HT1080 (cell line): ENCODE data around the gene PHEX. TPM values are rescaled to one million over a fixed set of nuclear protein-coding genes. Genes with fewer than 3 reads are reported as not detected.

Source experiments
- DNase-seq: peaks from one replicate; pipeline ENCODE4 v3.0.0-alpha.2; 2015; ENCODE audit warnings: low read depth
- total RNA-seq: library from RNA; depleted of rRNA; stranded (reverse); fragments of >200 nt; shearing (Covaris generic); gene quantifications from 2 replicates; pipeline ENCODE4 v1.2.3, GENCODE V29; 2014

Gene PHEX
- total RNA-seq, 1 experiment from 2014 or later, result 0.59 TPM

GRCh38 chrX:22039541-22039940 lies 7.4 kb downstream of the PHEX start:
- no peak for DNase-seq

- DNase-seq, result no peak
These were observed 8.1 kb downstream of the PHEX start for GRCh38 chrX:22040184-22040583.

- no peak for DNase-seq
These were observed 9.9 kb downstream of the PHEX start for GRCh38 chrX:22041907-22042530.

DNA sequence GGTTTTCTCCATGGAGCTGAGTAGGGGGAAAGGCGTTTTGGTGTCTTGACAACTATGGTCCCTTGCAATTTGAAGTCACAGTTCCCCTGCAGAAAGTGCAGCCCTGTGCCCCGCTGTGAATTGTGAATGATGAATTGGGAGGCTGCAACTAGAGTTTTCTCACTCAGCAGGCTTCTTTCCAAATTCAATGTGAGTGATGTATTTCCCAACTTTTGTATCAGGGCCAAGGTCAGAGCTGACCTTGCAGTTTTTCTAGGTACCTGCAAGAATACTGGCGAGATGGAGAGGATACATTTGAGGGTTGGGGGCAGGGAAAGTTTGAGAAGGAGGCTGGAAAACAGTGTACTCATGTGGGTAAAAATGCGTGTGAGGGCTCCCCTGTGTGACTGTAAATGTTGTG lies 11.7 kb downstream of the PHEX start:
- DNase-seq, result no peak

DNA sequence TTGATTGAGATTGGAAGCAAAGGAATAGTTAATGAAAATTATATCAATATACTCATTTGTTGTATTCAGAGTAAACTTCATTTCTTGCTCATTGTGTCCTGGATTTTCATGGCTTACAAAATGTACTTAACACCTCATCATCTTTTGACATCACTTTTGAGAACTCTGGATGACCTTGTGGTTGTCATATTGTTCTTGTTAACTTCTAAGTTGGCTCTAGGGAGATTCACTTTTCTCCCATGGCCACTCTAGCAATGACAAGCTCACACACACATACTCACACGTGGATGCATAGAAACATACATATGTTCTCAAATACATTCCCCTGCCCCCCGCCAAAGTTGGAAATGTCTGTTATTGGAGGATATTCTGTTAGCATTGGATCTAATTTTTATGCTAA lies 15.3 kb downstream of the PHEX start:
- DNase-seq, result no peak

DNA sequence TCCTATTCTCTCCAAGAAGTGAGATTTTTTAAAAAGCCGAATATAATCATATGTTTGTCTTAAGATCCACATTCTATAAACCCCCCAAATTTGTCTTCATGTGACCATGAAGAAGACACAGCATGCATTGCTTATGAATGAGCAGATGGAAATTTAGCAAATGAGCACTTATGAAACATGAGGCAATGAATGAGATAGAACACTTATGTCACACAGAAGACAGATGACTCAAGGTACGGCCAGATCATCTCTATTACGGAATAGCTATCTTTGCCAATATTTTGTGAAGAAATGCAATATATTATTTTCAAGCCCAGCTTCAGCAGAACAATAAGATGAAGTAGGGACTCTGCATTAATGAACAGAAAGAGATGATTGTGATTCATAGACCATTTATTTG lies 21.4 kb downstream of the PHEX start:
- no peak for DNase-seq

DNA sequence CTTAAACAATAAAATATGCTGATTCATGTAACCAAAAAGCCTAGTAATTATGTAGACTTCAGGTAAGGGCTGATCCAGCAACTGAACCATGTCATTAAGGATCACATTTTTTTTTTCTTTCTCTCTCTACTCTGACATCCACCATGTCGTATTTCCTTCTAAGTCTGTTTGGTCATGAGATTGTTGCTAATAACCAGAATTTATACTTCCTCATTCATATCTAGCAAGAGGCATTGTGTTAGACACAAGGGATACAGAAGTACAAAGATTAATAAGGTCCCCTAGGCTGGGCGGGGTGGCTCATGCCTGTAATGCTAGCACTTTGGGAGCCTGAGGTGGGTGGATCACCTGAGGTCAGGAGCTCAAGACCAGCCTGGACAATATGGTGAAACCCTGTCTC lies 24.1 kb downstream of the PHEX start:
- DNase-seq, result no peak

DNA sequence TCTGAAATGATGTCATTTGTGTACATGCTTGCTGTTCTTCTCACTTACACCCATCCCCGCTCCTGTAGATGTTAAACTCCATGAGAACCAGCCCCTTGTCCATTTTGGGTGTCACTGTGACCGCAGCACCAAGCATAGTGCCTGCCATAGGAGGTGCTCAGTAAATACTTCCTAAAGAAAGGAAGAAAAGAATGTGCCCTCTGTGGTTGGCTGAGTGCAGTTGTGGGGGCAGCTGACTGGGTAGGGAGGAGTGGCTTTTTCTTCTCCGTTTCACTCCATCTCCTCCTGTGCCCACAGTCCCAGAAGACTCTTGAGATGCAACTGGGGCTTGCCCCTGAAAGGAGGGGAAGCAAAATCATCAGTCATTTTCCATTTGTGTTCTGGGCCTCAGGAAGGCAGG lies 25.5 kb downstream of the PHEX start:
- no peak for DNase-seq

DNA sequence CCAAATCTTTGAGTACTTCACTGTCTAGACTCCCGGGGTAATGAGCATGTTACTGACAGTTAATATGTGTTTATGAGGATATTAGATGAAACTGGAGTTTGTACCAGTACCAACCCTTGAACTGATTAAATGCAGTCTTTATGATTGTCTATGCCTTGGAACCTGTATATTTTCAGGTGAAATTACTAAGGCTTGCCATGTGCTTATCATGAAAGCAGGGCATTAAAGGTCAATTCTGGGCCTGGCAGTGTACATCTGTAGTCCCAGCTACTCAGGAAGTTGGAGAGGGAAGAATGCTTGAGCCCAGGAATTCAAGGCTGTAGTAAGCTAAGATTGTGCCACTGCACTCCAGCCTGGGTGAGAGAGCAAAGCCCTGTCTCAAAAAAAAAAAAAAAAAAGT lies 27.6 kb downstream of the PHEX start:
- DNase-seq, result no peak

GRCh38 chrX:22060415-22061280 lies 28.5 kb downstream of the PHEX start:
- DNase-seq, result peak; percentile 72

GRCh38 chrX:22063284-22063683 lies 31.2 kb downstream of the PHEX start:
- peak; percentile 45 for DNase-seq

DNA sequence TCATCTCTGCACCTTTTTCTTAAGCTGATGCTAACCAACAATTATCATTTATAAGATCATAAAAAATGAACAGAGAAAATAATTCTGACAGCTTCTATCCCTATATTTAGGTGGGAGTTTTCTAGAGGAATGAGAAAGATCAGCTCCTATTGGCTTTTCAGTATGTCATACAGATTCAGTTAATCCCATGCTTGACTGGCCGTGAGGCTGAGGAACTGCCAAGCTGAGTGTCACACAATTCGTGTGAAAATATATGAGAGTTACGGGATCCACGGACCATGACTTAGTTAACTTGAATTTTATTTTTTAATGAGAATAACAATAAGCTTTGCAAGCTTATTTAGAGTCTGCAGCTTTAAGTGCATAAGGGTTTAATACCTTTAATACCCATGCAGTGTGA lies 37.5 kb downstream of the PHEX start:
- no peak for DNase-seq

- no peak for DNase-seq
These were observed 41.8 kb downstream of the PHEX start for GRCh38 chrX:22073928-22074327.

DNA sequence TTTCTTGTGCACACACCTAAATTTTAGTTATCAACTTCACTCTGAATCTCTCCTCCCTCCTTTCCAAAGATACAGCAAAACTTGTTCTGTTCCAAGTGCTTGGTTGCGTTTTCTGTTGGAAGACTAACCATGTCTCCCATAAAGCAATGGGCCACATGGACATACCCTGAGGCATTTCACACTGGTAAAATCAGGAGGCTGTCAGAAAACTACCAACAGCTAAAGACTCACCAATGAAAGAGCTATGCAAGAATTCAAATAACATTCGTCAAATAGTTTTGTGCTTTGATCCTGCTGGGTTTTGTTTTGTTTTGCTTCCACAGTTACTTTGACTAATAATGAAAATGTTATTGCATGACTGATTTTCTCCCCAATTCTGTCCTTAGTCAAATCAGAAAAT lies 46.0 kb downstream of the PHEX start:
- DNase-seq, result no peak

DNA sequence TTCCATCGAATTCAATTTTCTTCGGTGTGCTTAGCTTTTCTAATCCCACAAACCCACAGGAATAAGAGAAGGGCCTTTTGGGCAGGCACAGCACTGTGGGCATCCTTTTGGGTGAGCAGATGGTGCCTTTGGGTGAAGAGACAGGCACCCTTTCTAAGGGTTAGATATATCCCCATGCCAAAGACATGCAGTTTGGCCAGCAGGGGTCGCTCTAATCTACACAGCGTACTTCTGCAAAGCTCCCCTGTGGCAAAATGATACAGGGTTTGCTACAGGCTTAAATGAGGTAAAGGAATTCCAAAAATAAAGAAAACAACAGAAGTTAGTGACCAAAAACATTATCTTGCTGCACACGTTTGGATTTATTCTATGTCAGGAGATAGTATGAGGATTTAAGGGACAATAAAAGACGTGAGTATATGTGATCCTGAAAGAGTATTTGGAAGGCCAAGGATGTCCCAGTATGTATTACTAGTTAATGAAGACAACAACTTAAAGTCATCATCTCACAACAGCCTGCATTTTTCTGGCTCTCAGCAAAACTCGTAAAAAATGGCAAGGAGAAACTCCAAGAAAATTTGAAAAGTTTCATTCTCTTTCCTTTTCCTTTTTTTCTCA lies 49.5 kb downstream of the PHEX start:
- DNase-seq, result peak; percentile 29

DNA sequence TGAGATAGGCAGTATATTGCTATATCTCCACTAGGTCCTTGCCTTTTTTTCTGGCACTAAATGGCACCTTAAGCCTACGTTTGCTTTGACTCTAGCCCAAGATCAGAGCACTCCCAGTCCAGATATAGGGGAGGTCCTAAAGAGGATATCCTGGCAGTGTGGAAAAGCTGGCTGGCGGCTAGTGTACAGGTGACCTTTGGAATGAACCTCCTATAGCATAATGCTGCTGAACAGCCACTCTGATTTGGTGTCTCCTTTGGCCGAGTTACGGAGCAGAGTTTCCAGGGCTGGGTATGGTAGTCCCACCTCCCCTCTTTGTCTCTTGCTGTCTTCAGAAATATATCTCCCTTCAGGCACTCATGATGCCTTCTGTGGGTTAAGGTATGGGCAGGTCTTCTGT lies 53.9 kb downstream of the PHEX start:
- DNase-seq, result no peak

DNA sequence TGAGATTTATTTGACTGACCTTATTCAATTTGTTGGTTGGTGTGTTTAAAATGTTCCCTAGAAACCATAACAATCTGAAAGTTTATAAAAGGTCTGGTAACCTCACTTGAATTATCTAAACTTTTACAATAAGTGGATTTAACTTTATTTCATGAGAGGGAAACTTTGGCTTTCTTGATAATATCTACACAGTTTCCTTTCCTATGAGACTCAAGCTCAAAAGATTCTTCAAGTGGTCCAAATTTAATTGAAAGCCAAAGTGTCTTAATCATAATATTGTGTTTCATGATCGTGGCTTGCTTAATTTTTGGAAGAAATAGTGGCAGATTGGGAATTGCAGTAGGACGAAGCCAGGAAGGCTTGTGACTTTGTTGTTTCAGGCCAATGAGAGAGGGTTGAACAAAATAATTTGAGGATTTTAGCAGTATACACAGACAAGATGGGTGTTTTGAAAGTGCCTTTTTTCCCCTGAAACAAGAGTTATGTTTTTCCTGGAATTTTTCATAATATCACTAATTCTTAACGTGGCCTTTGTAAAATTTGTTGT lies 55.0 kb downstream of the PHEX start:
- no peak for DNase-seq

DNA sequence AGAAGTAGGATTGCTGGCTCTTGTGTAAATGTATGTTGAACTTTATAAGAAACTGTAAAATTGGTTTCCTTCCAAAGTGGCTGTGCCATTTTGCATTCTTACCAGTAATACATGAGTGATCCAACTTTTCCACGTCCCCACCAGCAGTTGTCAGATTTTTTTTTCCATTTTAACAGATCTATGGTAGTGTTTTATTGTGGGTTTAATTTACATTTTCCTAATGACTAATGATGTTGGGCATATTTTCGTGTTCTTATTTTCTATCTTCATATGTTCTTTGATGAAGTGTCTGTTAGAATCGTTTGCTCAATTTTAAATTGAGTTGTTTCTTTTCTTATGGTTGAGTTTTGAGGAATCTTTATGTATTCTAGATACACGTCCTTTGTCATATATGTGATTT lies 56.2 kb downstream of the PHEX start:
- DNase-seq, result no peak

DNA sequence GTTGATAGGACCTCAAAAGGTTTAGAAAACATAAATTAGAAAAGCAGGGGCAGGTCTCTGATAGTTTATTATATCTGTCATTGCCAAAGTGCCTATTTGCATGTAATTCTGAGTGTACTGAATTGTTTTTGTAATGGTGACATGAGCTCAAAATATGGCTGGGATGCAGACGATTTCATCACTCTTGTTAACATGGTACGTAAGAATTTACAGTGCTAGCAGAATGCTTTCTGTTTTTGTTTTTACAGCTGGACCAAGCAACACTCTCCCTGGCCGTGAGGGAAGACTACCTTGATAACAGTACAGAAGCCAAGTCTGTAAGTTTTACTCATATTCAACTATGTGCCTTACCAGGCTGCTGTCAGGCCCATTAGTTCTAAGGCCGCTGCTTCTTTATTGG lies 58.1 kb downstream of the PHEX start:
- DNase-seq, result no peak

GRCh38 chrX:22093550-22093949 lies 61.4 kb downstream of the PHEX start:
- no peak for DNase-seq

DNA sequence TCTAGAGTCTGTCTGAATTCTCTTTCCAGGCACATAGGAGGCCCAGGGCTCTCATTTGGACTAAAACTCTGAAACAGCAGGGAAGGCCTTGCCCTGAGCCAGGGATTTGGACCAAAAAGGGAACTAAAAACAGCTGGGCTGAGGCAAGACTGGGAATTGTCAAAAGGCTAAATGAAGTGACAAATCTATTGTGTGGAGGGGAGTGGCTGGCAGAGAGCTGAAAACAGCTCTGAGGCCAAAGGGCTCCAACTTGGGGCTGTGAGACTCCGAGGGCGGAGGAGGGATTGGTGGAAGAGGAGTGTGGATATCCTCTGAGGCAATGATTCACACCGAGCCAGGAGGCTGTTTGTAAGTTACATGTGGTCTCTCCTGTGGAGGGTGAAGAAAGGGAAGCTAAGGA lies 63.2 kb downstream of the PHEX start:
- DNase-seq, result peak; percentile 9

GRCh38 chrX:22095856-22096255 lies 63.7 kb downstream of the PHEX start:
- DNase-seq, result no peak
